ENCODE measurements around the gene MPND.

The MPND gene

GRCh38 chr19:4368128-4368820, 24.9 kb downstream of the MPND start:
- DNase-seq = peak; percentile 23

DNA sequence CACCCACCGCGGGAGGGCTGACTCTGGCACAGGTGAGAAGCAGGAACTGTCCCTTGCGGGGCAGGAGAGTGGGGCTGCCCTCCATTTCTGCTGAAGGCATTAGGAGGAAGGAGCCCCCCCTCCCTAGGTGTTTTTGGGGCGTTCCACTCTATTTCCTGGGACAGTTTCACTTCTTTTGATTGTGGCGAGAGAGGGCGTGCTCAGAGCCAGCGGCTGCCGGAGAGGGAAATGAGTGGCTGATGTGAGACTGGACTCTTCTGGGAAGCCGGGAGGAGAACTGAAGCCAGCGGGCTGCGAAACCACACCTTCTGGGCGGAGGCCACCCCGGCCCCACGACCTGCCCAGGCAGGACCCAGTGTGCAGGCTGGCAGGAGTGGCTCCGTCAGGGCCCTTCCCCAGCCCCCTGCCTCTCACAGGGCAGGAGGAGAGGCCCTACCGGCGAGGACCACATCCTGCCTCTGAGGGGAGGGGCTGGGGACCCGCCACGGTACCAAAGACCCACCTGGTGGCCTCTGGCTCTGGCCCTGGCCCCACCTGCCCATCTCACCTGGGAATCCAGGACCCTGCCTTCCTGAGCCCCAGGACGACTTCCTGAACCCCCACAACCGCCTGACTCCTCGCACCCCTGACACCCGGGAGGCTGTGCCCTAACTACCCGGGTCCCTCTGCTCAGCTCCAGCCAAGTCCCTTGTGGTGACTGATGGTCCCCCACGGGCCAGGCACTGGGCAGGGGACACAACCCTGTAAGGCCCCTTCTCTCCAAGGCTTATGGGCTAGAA, 25.9 kb downstream of the MPND start:
- DNase-seq = peak; percentile 92

DNA sequence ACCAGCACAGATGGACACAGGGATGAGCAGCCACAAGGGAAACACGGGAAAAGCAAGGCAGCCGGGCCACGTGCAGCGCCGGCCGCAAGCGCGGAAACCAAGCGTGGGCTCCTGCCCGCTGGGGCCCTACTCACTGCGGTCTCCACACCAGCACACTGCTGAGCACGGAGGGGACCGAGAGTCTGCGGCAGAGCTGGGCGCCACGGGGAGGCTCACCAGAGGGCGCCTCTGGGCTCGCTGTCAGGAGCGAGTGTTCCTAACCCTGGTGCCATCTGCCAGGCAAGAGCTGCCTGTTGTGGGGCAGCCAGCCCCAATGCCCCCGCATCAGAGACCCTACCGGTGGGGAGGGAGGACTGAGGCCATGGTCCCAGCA, 26.5 kb downstream of the MPND start:
- DNase-seq = peak; percentile 85

GRCh38 chr19:4370418-4371041, 27.2 kb downstream of the MPND start:
- no peak for DNase-seq

DNA sequence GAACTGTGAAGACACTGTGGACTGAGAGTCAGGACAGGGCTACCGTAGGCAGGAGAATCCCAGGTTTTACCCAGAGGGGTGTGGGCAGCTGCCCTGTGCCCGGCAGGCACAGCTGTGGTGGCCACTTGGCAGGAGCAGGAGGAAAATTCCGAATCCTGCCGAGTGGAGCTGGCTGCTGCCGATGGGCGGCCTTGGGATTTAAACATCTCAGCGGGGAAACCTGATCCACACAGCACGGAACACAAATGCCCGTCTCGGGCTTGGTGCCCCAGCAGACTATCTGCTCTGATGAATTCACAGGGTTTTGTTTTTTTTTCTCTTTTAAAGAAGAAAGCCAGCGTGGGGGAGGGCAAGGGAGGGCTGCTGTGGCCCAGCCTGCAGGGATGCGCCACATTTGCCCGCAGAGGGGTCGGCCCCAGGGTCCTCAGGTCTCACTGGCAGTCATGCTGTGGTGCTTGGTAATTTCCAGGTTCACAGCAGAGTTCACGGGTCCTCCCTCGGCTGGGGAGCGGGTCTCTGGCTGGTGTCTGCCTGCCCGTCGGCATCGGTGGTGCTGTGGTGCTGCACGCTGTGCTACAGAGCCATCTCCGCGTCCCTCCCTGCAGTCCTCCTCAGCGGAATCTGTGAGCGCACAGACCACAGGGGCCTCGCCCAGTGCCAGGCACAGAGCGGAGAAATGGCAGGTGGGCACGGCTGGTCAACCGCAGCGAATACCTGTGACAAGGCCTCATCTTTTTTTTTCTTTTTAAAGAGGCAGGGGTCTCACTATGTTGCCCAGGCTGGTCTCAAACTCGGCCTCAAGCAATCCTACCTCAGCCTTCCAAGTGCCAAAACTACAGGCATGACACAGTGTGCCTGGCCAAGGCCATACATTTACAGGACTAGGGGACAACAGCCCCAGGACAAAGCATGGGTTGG, 28.1 kb downstream of the MPND start:
- no peak for DNase-seq

GRCh38 chr19:4372165-4373012, 29.0 kb downstream of the MPND start:
- no peak for DNase-seq

- no peak for DNase-seq
Measured at GRCh38 chr19:4373013-4373367, 29.6 kb downstream of the MPND start.

GRCh38 chr19:4373601-4374497, 30.5 kb downstream of the MPND start:
- DNase-seq = no peak

DNA sequence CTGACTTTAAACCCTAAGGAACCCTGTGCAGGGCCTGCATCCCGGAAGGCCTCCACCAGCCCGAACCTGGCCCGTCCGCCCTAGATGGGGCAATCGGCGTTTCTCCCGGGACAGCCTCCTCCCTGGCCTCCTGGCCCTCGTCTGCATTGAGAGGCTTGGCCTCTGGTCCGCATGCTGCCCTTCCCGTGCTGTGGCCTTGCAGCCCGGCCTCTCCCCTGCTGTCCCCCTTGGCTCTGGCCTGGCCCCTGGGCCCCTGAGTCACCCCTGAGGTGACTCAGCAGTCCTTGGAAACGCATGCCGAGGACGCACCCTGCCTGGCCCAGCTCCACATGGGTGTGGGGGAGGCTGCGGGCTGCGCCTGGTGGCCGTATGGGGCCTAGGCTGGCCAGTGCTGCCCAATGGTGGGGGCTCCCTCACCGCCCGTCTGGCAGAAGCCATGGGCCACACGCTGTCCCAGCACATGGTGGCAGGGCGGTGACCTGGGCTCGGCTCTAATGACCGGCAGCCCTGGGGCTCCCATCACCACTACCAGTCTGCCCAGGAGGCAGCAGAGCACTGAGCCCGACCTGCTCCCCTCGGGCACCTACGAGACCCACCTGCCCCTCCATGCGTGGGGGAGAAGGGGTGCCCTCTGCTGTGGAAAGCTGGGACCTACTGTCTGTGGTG, 31.3 kb downstream of the MPND start:
- no peak for DNase-seq

- no peak for DNase-seq
Measured at GRCh38 chr19:4375164-4376027, 32.0 kb downstream of the MPND start.

DNA sequence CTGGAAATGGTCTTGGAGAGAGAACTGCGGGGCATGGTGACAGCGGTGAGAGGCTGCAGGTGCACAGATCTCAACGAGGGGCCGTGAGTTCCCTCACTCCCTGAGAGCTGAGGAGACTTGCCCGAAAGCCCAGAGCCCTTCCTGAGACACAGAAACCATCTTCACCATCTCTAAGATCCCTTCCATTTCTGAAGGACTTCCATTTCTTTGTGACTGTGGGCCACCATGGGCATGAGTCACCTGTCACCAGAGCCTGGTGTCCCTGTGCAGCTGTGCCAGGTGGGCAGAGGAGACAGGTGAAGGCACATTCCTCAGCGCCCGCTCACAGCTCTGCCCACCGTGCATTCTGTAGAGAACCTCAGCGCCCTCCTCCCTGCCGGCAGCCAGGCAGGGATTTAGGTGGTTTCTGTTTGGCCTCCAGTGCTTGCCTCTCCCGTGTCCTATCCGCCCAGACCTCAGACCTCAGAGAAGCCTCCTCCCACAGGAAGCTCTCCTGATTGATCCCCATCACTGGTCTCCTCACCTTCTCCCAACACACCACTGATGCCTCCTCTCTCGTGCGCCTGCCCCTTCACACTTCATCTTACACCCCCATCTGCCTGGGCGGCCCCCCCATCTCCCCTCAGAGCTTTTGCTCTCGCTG, 32.8 kb downstream of the MPND start:
- no peak for DNase-seq

GRCh38 chr19:4376671-4376990, 33.3 kb downstream of the MPND start:
- no peak for DNase-seq

- DNase-seq = no peak
Measured at GRCh38 chr19:4376991-4377781, 33.8 kb downstream of the MPND start.

DNA sequence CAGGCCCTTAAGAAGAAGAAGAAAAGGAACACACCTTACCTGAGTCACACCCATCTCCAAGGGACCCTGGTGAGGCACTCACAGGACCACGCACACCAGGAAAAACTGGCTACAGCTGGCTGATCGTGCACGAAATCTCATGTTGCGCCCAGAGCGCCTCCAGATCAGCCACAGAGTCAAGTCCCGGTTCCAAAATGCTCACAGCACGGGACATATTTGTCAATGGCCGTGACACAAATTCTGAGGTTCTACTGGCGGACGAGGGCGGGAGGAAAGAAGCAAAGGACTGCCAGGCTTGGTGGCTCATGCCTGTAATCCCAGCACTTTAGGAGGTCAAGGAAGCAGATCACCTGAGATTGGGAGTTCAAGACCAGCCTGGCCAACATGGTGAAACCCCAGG, 35.5 kb downstream of the MPND start:
- no peak for DNase-seq

- DNase-seq = peak; percentile 38
Measured at GRCh38 chr19:4379383-4380253, 36.3 kb downstream of the MPND start.

- peak; percentile 58 for DNase-seq
Measured at GRCh38 chr19:4380254-4380727, 36.9 kb downstream of the MPND start.

Measured in activated CD4-positive, alpha-beta T cell treated with anti-CD3 and anti-CD28 coated beads, Interleukin-10, Interleukin-2, amounts not matched to agents 100 ng/mL and 50 ng/mL, durations not matched to agents 16 hours and 8 hours (primary cell).